Kidney (tissue), 14 donors: ENCODE measurements around the gene DPYSL4. TPM values are rescaled to one million over a fixed set of nuclear protein-coding genes. Genes with fewer than 3 reads are reported as not detected.

Experiments used
- DNase-seq, 5 donors: peaks; one replicate each; pipeline ENCODE4 v3.0.0-alpha.2; 2013 to 2020
- FAIRE-seq: peaks from 2 replicates; lab custom pipeline; 2012; peaks lifted over from hg19 to GRCh38; lab: Jason Lieb, UNC
- H3K27ac ChIP-seq, 2 donors: one replicate each; pipeline ENCODE4 v1.7.0; 2013; ENCODE audit warnings: low read depth in 2 of 2, low read length in 2 of 2, inconsistent platforms in 1 of 2
- H3K27me3 ChIP-seq: one replicate; pipeline ENCODE4 v1.7.1; 2013; ENCODE audit warnings: low read length, inconsistent platforms; ENCODE audit not compliant: control insufficient read depth, insufficient read depth
- H3K36me3 ChIP-seq, 3 donors: one replicate each; pipeline versions ENCODE4 v1.7.0 to v1.7.1; 2013; ENCODE audit warnings: low read length in 3 of 3, control low read depth in 1 of 3, inconsistent platforms in 1 of 3; ENCODE audit not compliant: insufficient read depth in 3 of 3, control insufficient read depth in 2 of 3
- H3K4me1 ChIP-seq, 3 donors: one replicate each; pipeline versions ENCODE4 v1.7.0 to v1.7.1; 2013; ENCODE audit warnings: low read length in 3 of 3, inconsistent platforms in 1 of 3, low read depth in 1 of 3; ENCODE audit not compliant: control insufficient read depth in 2 of 3, insufficient read depth in 2 of 3
- H3K4me3 ChIP-seq, 3 donors: one replicate each; pipeline versions ENCODE4 v1.7.0 to v1.8.1; 2013; ENCODE audit warnings: low read length in 3 of 3, control low read depth in 1 of 3, inconsistent platforms in 1 of 3
- H3K9ac ChIP-seq, 3 donors: one replicate each; pipeline versions ENCODE4 v1.7.0 to v1.7.1; 2013; ENCODE audit warnings: low read length in 3 of 3, control low read depth in 1 of 3, inconsistent platforms in 1 of 3
- H3K9me3 ChIP-seq, 3 donors: one replicate each; pipeline versions ENCODE4 v1.7.0 to v1.7.1; 2013; ENCODE audit warnings: low read length in 3 of 3, control low read depth in 1 of 3, inconsistent platforms in 1 of 3; ENCODE audit not compliant: control insufficient read depth in 2 of 3, insufficient read depth in 1 of 3
- intact Hi-C: fragments of 100-400 bp; cut with DNase I; formaldehyde crosslinking; loops from one replicate; pipeline ENCODE4 v1.11.1; 2022
- polyA plus RNA-seq: library from polyadenylated mRNA; stranded (reverse); fragments of 350-450 nt; fragmentation: Illumina TruSeq; extraction: RNeasy Lipid Tissue Mini Kit (QIAGEN cat#74804); gene quantifications from one replicate; pipeline ENCODE4 v1.2.3, GENCODE V29; 2014; ENCODE audit warnings: low read depth, low replicate concordance; ENCODE audit not compliant: insufficient read depth
- total RNA-seq: library from RNA; stranded (reverse); fragmentation: NEBNext Ultra II Directional; extraction: Animal tissue kit (Norgen Biotek cat#: 25700); gene quantifications from one replicate; pipeline ENCODE4 v1.2.1, GENCODE V29; 2021
- TF ChIP-seq, protein P1 (sequence below): IDR thresholded peaks from 3 replicates; pipeline ENCODE4 v1.5.1; 2012; ENCODE audit warnings: mild to moderate bottlenecking, moderate library complexity, borderline replicate concordance; ENCODE audit not compliant: insufficient read depth; ENCODE audit errors: extremely low read depth
- donor health status: control.
- donor health status: control.
- donor health status: control.
- donor health status: control.
- donor health status: control.
- donor health status: DM: yes; HTN: yes; CAD: no.
- donor health status: Normal renal cell carcinoma (clear cell type).

Gene DPYSL4
- total and polyA plus RNA-seq, 2 donors from 2014 or later: 0.60 TPM; not detected in 1

DNA sequence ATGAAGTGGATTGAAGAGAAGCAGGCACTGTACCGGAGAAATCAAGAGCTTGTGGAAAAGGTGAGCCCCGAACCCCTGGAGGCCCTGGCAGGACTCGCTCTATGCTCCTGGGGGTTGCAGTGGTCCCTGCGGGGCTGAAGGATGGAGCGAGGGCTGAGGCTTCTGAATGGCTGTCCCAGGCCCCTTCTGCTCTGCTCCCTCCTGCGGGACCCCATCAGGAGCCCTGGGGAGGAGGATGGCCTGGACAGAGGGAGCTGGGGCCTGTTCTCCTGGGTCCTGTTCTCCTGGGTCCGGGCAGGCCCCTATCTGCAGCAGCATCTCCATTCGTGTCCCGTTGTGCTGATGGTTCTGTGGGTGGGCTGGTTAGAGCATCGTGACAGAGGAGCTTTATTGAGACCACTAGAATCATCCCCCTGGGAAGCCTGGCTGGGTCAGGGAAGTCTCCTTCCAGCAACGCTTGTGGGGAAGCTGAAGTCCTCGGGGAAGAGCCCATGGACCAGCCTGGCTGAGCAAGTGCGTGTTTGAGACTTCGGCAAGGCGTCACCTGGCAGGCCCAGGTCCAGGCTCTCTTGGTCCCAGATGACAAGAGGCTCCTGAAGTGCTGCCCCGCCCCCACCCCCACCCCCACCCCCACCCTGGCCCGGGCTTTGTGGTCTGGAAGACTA, 41.1 kb upstream of the DPYSL4 start:
- no peaks in the 10 kb centered on the region for H3K27me3 ChIP-seq
- DNase-seq: peak in 1 of 5 donors; percentile 39
- no peak for FAIRE-seq

DNA sequence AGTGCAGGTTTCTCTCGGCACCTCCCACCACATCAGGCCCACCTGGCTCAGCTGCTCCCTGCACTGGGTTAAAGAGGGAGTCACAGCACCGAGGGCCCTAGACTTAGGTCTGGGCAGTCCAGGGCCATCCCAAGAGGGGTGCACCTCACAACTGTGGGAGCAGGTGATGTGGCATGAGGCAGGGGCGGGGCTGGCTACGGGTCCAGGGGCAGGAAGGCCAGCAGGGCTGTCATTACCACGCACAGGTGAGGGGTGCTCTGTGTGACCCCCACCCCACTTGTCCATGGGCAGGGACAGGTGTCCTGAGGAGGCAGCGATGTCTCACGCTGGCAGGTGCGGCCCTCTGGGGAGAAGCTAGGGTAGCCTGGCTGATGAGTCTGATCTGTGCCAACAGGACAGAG, 40.5 kb upstream of the DPYSL4 start:
- no peak for FAIRE-seq
- TF ChIP-seq, protein P1, sequence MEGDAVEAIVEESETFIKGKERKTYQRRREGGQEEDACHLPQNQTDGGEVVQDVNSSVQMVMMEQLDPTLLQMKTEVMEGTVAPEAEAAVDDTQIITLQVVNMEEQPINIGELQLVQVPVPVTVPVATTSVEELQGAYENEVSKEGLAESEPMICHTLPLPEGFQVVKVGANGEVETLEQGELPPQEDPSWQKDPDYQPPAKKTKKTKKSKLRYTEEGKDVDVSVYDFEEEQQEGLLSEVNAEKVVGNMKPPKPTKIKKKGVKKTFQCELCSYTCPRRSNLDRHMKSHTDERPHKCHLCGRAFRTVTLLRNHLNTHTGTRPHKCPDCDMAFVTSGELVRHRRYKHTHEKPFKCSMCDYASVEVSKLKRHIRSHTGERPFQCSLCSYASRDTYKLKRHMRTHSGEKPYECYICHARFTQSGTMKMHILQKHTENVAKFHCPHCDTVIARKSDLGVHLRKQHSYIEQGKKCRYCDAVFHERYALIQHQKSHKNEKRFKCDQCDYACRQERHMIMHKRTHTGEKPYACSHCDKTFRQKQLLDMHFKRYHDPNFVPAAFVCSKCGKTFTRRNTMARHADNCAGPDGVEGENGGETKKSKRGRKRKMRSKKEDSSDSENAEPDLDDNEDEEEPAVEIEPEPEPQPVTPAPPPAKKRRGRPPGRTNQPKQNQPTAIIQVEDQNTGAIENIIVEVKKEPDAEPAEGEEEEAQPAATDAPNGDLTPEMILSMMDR: no peak
- H3K4me1 ChIP-seq: no peaks in the 10 kb centered on the region
- no peak overlapping the region for H3K9ac ChIP-seq
- intact Hi-C loops: no loop called here
- DNase-seq: peak in 1 of 5 donors; percentile 39
- no peaks in the 10 kb centered on the region for H3K27me3 ChIP-seq
- H3K36me3 ChIP-seq: no peaks in the 10 kb centered on the region
- H3K4me3 ChIP-seq: no peak overlapping the region
- H3K9me3 ChIP-seq: no peaks in the 10 kb centered on the region
- no peak overlapping the region for H3K27ac ChIP-seq

More for the DNA sequence above, 41.1 kb upstream of the DPYSL4 start:
- intact Hi-C loops: no loop called here
- Histone ChIP-seq H3K36me3 (no peaks in the 10 kb centered on the region), H3K4me1 (no peaks in the 10 kb centered on the region), H3K27ac (no peak overlapping the region), H3K4me3 (no peak overlapping the region), H3K9ac (no peak overlapping the region), H3K9me3 (no peaks in the 10 kb centered on the region)
- TF ChIP-seq, protein P1: no peak

DNA sequence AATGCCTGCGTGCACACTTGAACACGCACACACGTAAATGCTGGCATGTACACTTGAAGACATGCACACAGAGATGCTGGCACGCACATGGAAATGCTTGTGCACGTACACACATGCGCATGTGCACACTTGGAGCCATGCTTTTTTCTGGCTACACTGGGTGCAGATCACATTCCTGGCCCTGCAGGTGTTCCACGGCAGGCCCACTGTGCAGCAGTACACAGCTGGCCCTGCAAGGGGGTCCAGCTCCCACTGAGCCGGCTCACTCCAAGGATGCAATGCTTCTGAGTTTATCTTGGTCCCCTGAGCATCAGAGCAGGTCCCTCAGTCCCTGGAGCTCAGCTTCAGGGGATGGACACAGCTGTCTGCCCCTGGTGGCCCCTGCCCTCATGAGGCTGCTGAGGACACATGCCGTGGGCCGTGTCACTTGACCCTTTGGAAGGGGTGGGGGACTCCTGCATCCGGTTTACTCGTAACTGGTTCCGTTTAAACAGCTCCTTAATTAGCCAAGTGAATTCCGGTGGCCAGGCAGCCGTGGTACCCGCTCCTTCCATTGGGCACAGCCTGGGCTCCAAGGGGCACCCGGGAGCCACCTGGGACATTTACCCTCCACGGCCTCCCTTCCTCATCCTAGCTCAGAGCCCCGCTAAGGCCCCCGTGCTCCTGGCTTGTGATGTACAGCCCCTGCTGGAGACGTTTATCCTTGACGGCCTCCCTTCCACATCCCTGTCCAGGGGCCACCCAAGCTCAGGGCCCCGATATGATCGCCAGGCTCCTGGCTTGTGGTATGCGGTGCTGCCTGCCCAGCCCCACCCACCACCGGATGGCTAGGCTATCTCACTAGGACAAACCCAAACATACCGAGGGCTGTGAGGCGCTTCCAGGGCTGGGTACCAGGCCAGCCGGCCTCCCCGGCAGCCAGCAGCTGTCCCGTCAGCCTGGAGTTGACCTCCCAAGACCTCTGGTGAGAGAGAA, 39.5 kb upstream of the DPYSL4 start:
- FAIRE-seq (no peak), DNase-seq (peak in 1 of 5 donors; percentile 54)
- Histone ChIP-seq H3K9ac (no peak overlapping the region), H3K9me3 (no peaks in the 10 kb centered on the region), H3K4me3 (no peak overlapping the region), H3K27me3 (no peaks in the 10 kb centered on the region), H3K4me1 (no peaks in the 10 kb centered on the region), H3K36me3 (no peaks in the 10 kb centered on the region), H3K27ac (no peak overlapping the region)
- TF ChIP-seq, protein P1: no peak
- intact Hi-C loops: no loop called here
